GM12878 (cell line): ENCODE measurements around the gene TUBAL3. TPM values are rescaled to one million over a fixed set of nuclear protein-coding genes. Genes with fewer than 3 reads are reported as not detected.

ENCODE experiments used
- ATAC-seq: fragments of 200-7000 bp; cut with Tn5 transposase; 3 replicates; pipeline ENCODE4 v1.9.1; 2020; ENCODE audit warnings: mild to moderate bottlenecking, moderate library complexity
- BruUV-seq: library from RNA; stranded (reverse); fragments of 400-500 nt; replicated peaks from 2 replicates; lab custom pipeline; 2021; lab: Mats Ljungman, UMichigan
- CTCF ChIA-PET: fragments of 300-600 bp; sonication (Branson Sonifier 250); formaldehyde crosslinking; extraction: SDS; loops from one replicate; lab custom pipeline; 2021; ENCODE audit warnings: inconsistent platforms; lab: Yijun Ruan, JAX
- POLR2A ChIA-PET: fragments of 350-600 bp; formaldehyde crosslinking; extraction: SDS; loops from one replicate; lab custom pipeline; 2021; ENCODE audit warnings: inconsistent platforms; lab: Charles Lee
- RAD21 ChIA-PET: fragments of 300-600 bp; sonication (Branson Sonifier 250); formaldehyde crosslinking; loops from one replicate; lab custom pipeline; 2023; ENCODE audit warnings: antibody characterized with exemption; ENCODE audit not compliant: unreplicated experiment; lab: Charles Lee
- SMC1A ChIA-PET: fragments of 300-600 bp; sonication (Branson Sonifier 250); formaldehyde crosslinking; loops from one replicate; lab custom pipeline; 2023; ENCODE audit not compliant: unreplicated experiment, uncharacterized antibody; lab: Charles Lee
- DNase-seq: peaks from one replicate; pipeline ENCODE4 v3.0.0-alpha.2; 2011; ENCODE audit warnings: low read depth, low spot score
- FAIRE-seq: peaks from 3 replicates; lab custom pipeline; 2011; peaks lifted over from hg19 to GRCh38; lab: Jason Lieb, UNC
- H2AFZ ChIP-seq: 2 replicates; pipeline ENCODE4 v1.6.0; 2011; ENCODE audit warnings: low read depth, low read length, control low read depth; ENCODE audit not compliant: control insufficient read depth
- H3K27ac ChIP-seq: 2 replicates; pipeline ENCODE4 v1.5.1; 2011; ENCODE audit warnings: control low read depth; ENCODE audit not compliant: control insufficient read depth, insufficient read depth
- H3K27me3 ChIP-seq, 2 experiments: replicated peaks in 1 of 2; 2 replicates each; pipeline versions ENCODE4 v1.6.0 to v1.6.1; 2011; ENCODE audit warnings: low read length in 1 of 2; ENCODE audit not compliant: control insufficient read depth in 2 of 2, insufficient read depth in 2 of 2
- H3K36me3 ChIP-seq, 2 experiments: 2 replicates each; pipeline ENCODE4 v1.5.1; 2011; ENCODE audit warnings: low read length in 1 of 2; ENCODE audit not compliant: control insufficient read depth in 2 of 2, insufficient read depth in 2 of 2
- H3K4me1 ChIP-seq: 2 replicates; pipeline ENCODE4 v1.6.1; 2011; ENCODE audit warnings: mild to moderate bottlenecking, low read length, moderate library complexity, mixed read lengths; ENCODE audit not compliant: control insufficient read depth, insufficient read depth
- H3K4me2 ChIP-seq: 2 replicates; pipeline ENCODE4 v1.6.0; 2011; ENCODE audit warnings: control low read depth; ENCODE audit not compliant: control insufficient read depth, insufficient read depth
- H3K4me3 ChIP-seq: fragments of 200-600 bp; sonication (generic); 2 replicates; pipeline ENCODE4 v1.5.1; 2016
- H3K79me2 ChIP-seq: 2 replicates; pipeline ENCODE4 v1.6.0; 2011; ENCODE audit warnings: low read length; ENCODE audit not compliant: control insufficient read depth, insufficient read depth
- H3K9ac ChIP-seq: 2 replicates; pipeline ENCODE4 v1.8.0; 2011; ENCODE audit warnings: low read length, control low read depth, mixed read lengths; ENCODE audit not compliant: control insufficient read depth, insufficient read depth
- H3K9me3 ChIP-seq: replicated peaks from 3 replicates; pipeline ENCODE4 v1.5.1; 2011; ENCODE audit warnings: mild to moderate bottlenecking, low read length; ENCODE audit not compliant: control insufficient read depth, insufficient read depth
- H4K20me1 ChIP-seq: 2 replicates; pipeline ENCODE4 v1.6.0; 2011; ENCODE audit not compliant: control insufficient read depth, insufficient read depth
- CEBPZ ChIP-seq: fragments of 150-350 bp; IDR thresholded peaks from 2 replicates; pipeline ENCODE4 v1.6.1; 2016; ENCODE audit warnings: low read depth, low read length
- CHD2 ChIP-seq: IDR thresholded peaks from 2 replicates; pipeline ENCODE4 v1.6.1; 2011; ENCODE audit warnings: low read depth, low read length, improper control_type of control experiment, borderline replicate concordance
- FOXK2 ChIP-seq: fragments of 450-650 bp; IDR thresholded peaks from 2 replicates; pipeline ENCODE4 v1.6.1; 2017; ENCODE audit warnings: mild to moderate bottlenecking, moderate library complexity
- HCFC1 ChIP-seq: fragments of 150-350 bp; IDR thresholded peaks from 2 replicates; pipeline ENCODE4 v1.6.1; 2014; ENCODE audit warnings: low read length
- SMC3 ChIP-seq: IDR thresholded peaks from 2 replicates; pipeline ENCODE4 v1.6.1; 2011; ENCODE audit warnings: low read length, improper control_type of control experiment, borderline replicate concordance
- STAT3 ChIP-seq: IDR thresholded peaks from 2 replicates; pipeline ENCODE4 v1.6.1; 2011; ENCODE audit warnings: low read depth, low read length, improper control_type of control experiment
- ZNF622 ChIP-seq: fragments of 450-650 bp; IDR thresholded peaks from 2 replicates; pipeline ENCODE4 v1.6.1; 2017; ENCODE audit warnings: mild to moderate bottlenecking, inconsistent platforms
- WGBS: methylation state at CpG from one replicate; pipeline ENCODE4 v1.1.6; 2016; ENCODE audit warnings: low lambda C conversion rate; ENCODE audit not compliant: insufficient replicate concordance, insufficient coverage; ENCODE audit errors: missing lambda C conversion rate; 5-methylcytosine and 5-hydroxymethylcytosine counted together
- in situ Hi-C: fragments of 300-500 bp; cut with MboI; formaldehyde crosslinking; loops from 9 replicates; pipeline ENCODE4 v1.14.3; 2018; ENCODE audit warnings: mixed read lengths
- intact Hi-C: fragments of 100-400 bp; cut with micrococcal nuclease; formaldehyde crosslinking; loops from one replicate; pipeline ENCODE4 v1.14.2; 2022; ENCODE audit not compliant: unreplicated experiment
- polyA plus RNA-seq, 11 experiments: library from polyadenylated mRNA; depleted of rRNA in 4 of 11; unstranded in 6 of 11; stranded (reverse) in 5 of 11; fragments of >200 nt; fragmentation: Nextera tagmentation in 4 of 11; fragmentation: Illumina TruSeq in 1 of 11; extraction: Ambion mirVana in 4 of 11; extraction: Trizol in 1 of 11; gene quantifications; 1 replicate in 1 of 11; 2 replicates in 10 of 11; pipeline versions ENCODE4 v1.2.1 to v1.2.3, GENCODE V29; 2011 to 2016; ENCODE audit warnings: inconsistent platforms in 2 of 11, missing spikeins in 2 of 11, low read depth in 1 of 11
- total RNA-seq, 4 experiments: library from RNA; depleted of rRNA in 3 of 4; stranded (reverse); fragments of >200 nt in 3 of 4; fragmentation: Illumina TruSeq in 1 of 4; extraction: Trizol in 1 of 4; gene quantifications; 2 replicates each; pipeline versions ENCODE4 v1.2.1 to v1.2.3, GENCODE V29; 2013 to 2021
- TF ChIP-seq, protein P1 (sequence below): fragments of 450-650 bp; IDR thresholded peaks from 2 replicates; pipeline ENCODE4 v1.6.1; 2016; ENCODE audit warnings: mild to moderate bottlenecking, moderate library complexity, borderline replicate concordance
- TF ChIP-seq, protein P2 (sequence below): fragments of 450-650 bp; formaldehyde crosslinking; IDR thresholded peaks from 2 replicates; pipeline ENCODE4 v1.5.0; 2022; ENCODE audit warnings: mild to moderate bottlenecking, missing genetic modification characterization
- TF ChIP-seq, protein P3 (sequence below): fragments of 450-650 bp; formaldehyde crosslinking; IDR thresholded peaks from 2 replicates; pipeline ENCODE4 v1.4.0; 2022; ENCODE audit warnings: mild to moderate bottlenecking, moderate library complexity

TUBAL3 gene
- total and polyA plus RNA-seq, 10 of the 15 experiments (the other 5 are each of a cell fraction or from before 2014, with no cell fraction given): 0.03 to 0.06 TPM; not detected in 8

DNA sequence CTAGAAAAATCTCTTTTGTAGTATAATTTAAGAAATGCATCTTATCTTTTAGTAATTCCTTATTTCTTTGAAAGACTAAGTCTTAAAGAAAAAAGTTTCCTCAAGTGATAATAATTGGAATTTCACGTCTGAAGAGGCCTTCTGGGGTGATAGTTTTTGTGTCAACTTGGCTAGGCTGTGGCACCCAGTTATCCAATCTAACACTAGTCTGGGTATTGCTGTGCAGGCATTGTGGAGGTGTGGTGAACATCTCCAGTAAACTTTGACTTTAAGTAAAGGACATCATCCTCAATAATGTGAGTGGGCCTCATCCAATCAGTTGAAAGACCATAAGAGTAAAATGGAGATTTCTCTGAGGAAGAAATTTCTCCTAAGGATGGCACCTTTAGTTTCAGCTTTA, 2.3 kb upstream of the TUBAL3 start:
- Histone ChIP-seq H3K27me3 (peaks cover 0 to 6% of the 10 kb centered on the region in 2 experiments; a peak in 1 of 4 replicates), H3K27ac (no peak overlapping the region), H3K4me2 (no peak overlapping the region), H3K36me3 (no peaks in the 10 kb centered on the region), H2AFZ (no peak overlapping the region), H4K20me1 (no peaks in the 10 kb centered on the region), H3K79me2 (no peaks in the 10 kb centered on the region), H3K9me3 (peaks cover 3% of the 10 kb centered on the region; the same call in 1 of the 3 replicates), H3K9ac (no peak overlapping the region), H3K4me3 (no peak overlapping the region), H3K4me1 (no peaks in the 10 kb centered on the region)
- ChIA-PET RAD21 (no interaction called here), CTCF (interaction anchor here (1.4 to 1.6 kb wide), 2 partner anchors 17 to 28 kb away, joined by 3 to 5 read pairs; no protein-coding TSS in a partner anchor), POLR2A (no interaction called here), SMC1A (no interaction called here)
- intact Hi-C loops (no loop called here), in situ Hi-C loops (no loop called here)
- DNase-seq (no peak), FAIRE-seq (no peak), ATAC-seq (no peak)
- BruUV-seq: no TSS peak
- 0% methylated on average over 1 of the region's 1 CpG for WGBS
- no peak for TF ChIP-seq CHD2
- TF ChIP-seq STAT3: no peak
- no peak for TF ChIP-seq CEBPZ
- TF ChIP-seq, protein P1, sequence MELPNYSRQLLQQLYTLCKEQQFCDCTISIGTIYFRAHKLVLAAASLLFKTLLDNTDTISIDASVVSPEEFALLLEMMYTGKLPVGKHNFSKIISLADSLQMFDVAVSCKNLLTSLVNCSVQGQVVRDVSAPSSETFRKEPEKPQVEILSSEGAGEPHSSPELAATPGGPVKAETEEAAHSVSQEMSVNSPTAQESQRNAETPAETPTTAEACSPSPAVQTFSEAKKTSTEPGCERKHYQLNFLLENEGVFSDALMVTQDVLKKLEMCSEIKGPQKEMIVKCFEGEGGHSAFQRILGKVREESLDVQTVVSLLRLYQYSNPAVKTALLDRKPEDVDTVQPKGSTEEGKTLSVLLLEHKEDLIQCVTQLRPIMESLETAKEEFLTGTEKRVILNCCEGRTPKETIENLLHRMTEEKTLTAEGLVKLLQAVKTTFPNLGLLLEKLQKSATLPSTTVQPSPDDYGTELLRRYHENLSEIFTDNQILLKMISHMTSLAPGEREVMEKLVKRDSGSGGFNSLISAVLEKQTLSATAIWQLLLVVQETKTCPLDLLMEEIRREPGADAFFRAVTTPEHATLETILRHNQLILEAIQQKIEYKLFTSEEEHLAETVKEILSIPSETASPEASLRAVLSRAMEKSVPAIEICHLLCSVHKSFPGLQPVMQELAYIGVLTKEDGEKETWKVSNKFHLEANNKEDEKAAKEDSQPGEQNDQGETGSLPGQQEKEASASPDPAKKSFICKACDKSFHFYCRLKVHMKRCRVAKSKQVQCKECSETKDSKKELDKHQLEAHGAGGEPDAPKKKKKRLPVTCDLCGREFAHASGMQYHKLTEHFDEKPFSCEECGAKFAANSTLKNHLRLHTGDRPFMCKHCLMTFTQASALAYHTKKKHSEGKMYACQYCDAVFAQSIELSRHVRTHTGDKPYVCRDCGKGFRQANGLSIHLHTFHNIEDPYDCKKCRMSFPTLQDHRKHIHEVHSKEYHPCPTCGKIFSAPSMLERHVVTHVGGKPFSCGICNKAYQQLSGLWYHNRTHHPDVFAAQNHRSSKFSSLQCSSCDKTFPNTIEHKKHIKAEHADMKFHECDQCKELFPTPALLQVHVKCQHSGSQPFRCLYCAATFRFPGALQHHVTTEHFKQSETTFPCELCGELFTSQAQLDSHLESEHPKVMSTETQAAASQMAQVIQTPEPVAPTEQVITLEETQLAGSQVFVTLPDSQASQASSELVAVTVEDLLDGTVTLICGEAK: no peak
- no peak for TF ChIP-seq FOXK2
- no peak for TF ChIP-seq ZNF622
- TF ChIP-seq, protein P2, sequence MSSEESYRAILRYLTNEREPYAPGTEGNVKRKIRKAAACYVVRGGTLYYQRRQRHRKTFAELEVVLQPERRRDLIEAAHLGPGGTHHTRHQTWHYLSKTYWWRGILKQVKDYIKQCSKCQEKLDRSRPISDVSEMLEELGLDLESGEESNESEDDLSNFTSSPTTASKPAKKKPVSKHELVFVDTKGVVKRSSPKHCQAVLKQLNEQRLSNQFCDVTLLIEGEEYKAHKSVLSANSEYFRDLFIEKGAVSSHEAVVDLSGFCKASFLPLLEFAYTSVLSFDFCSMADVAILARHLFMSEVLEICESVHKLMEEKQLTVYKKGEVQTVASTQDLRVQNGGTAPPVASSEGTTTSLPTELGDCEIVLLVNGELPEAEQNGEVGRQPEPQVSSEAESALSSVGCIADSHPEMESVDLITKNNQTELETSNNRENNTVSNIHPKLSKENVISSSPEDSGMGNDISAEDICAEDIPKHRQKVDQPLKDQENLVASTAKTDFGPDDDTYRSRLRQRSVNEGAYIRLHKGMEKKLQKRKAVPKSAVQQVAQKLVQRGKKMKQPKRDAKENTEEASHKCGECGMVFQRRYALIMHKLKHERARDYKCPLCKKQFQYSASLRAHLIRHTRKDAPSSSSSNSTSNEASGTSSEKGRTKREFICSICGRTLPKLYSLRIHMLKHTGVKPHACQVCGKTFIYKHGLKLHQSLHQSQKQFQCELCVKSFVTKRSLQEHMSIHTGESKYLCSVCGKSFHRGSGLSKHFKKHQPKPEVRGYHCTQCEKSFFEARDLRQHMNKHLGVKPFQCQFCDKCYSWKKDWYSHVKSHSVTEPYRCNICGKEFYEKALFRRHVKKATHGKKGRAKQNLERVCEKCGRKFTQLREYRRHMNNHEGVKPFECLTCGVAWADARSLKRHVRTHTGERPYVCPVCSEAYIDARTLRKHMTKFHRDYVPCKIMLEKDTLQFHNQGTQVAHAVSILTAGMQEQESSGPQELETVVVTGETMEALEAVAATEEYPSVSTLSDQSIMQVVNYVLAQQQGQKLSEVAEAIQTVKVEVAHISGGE (CRISPR knock-in tag): no peak
- TF ChIP-seq, protein P3, sequence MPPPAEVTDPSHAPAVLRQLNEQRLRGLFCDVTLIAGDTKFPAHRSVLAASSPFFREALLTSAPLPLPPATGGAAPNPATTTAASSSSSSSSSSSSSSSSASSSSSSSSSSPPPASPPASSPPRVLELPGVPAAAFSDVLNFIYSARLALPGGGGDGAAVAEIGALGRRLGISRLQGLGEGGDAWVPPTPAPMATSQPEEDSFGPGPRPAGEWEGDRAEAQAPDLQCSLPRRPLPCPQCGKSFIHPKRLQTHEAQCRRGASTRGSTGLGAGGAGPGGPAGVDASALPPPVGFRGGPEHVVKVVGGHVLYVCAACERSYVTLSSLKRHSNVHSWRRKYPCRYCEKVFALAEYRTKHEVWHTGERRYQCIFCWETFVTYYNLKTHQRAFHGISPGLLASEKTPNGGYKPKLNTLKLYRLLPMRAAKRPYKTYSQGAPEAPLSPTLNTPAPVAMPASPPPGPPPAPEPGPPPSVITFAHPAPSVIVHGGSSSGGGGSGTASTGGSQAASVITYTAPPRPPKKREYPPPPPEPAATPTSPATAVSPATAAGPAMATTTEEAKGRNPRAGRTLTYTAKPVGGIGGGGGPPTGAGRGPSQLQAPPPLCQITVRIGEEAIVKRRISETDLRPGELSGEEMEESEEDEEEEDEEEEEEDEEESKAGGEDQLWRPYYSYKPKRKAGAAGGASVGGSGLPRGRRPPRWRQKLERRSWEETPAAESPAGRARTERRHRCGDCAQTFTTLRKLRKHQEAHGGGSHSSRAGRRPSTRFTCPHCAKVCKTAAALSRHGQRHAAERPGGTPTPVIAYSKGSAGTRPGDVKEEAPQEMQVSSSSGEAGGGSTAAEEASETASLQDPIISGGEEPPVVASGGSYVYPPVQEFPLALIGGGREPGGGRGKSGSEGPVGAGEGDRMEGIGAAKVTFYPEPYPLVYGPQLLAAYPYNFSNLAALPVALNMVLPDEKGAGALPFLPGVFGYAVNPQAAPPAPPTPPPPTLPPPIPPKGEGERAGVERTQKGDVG: no peak
- no peak for TF ChIP-seq SMC3
- no peak for TF ChIP-seq HCFC1
